Measurements from ENCODE around the gene DAAM1. TPM values are rescaled to one million over a fixed set of nuclear protein-coding genes. Genes with fewer than 3 reads are reported as not detected.

The DAAM1 gene
- total RNA-seq, 2 donors from 2014 or later: 94.0 to 99.4 TPM

- H3K27me3 ChIP-seq (ENCODE audit: control insufficient read depth, insufficient read depth, low read length, poor library complexity, severe bottlenecking): no peaks in the 10 kb centered on the region
- WGBS, 2 experiments (ENCODE audit: insufficient coverage in 1 of 2, insufficient read length in 1 of 2): 73 to 75% methylated on average over 5 to 6 of the region's 6 CpGs
- H3K27me3 Mint-ChIP-seq (ENCODE audit: insufficient read depth): peaks cover 2% of the 10 kb centered on the region
- H3K36me3 Mint-ChIP-seq (ENCODE audit: low read depth): peaks cover 20% of the 10 kb centered on the region
- H3K9me3 ChIP-seq (ENCODE audit: control insufficient read depth, low read length): peaks cover 25% of the 10 kb centered on the region
- no peak overlapping the region for H3K27ac ChIP-seq (ENCODE audit: low read depth, low read length)
- H3K4me3 ChIP-seq (ENCODE audit: low read length): peak overlapping the region; percentile 5
- no peaks in the 10 kb centered on the region for H3K4me1 ChIP-seq (ENCODE audit: control insufficient read depth, insufficient read depth, low read length)
- H3K9me3 Mint-ChIP-seq: peaks cover 79% of the 10 kb centered on the region
- no peak for DNase-seq
- H3K9ac ChIP-seq (ENCODE audit: extremely low read depth, low read length, poor library complexity, severe bottlenecking): no peak overlapping the region
- H3K4me1 Mint-ChIP-seq: no peaks in the 10 kb centered on the region
- no peak overlapping the region for H3K4me3 Mint-ChIP-seq
- H3K27ac Mint-ChIP-seq: no peak overlapping the region
- H3K36me3 ChIP-seq (ENCODE audit: control insufficient read depth, insufficient read depth, low read length): no peaks in the 10 kb centered on the region
- TF ChIP-seq CTCF (conservative IDR thresholded peaks at IDR 0.05): no peak
These were observed 218.2 kb downstream of the DAAM1 start for GRCh38 chr14:59406454-59407245.

- H3K27ac ChIP-seq (ENCODE audit: low read depth, low read length): no peak overlapping the region
- H3K9ac ChIP-seq (ENCODE audit: extremely low read depth, low read length, poor library complexity, severe bottlenecking): no peak overlapping the region
- WGBS, 2 experiments (ENCODE audit: insufficient coverage in 1 of 2, insufficient read length in 1 of 2): 93 to 96% methylated on average over 4 of the region's 4 CpGs
- no peaks in the 10 kb centered on the region for H3K36me3 ChIP-seq (ENCODE audit: control insufficient read depth, insufficient read depth, low read length)
- H3K27ac Mint-ChIP-seq: no peak overlapping the region
- H3K4me1 ChIP-seq (ENCODE audit: control insufficient read depth, insufficient read depth, low read length): no peaks in the 10 kb centered on the region
- no peak for DNase-seq
- H3K27me3 ChIP-seq (ENCODE audit: control insufficient read depth, insufficient read depth, low read length, poor library complexity, severe bottlenecking): no peaks in the 10 kb centered on the region
- H3K36me3 Mint-ChIP-seq (ENCODE audit: low read depth): peaks cover 20% of the 10 kb centered on the region
- H3K9me3 Mint-ChIP-seq: peaks cover 76% of the 10 kb centered on the region
- TF ChIP-seq CTCF (conservative IDR thresholded peaks at IDR 0.05): no peak
- no peak overlapping the region for H3K4me3 Mint-ChIP-seq
- H3K4me1 Mint-ChIP-seq: no peaks in the 10 kb centered on the region
- H3K4me3 ChIP-seq (ENCODE audit: low read length): peak overlapping the region; percentile 5
- peaks cover 2% of the 10 kb centered on the region for H3K27me3 Mint-ChIP-seq (ENCODE audit: insufficient read depth)
- peaks cover 25% of the 10 kb centered on the region for H3K9me3 ChIP-seq (ENCODE audit: control insufficient read depth, low read length)
These were observed 219.0 kb downstream of the DAAM1 start for GRCh38 chr14:59407246-59408010.

GRCh38 chr14:59415836-59416602 is 227.6 kb downstream of the DAAM1 start:
- peaks cover 11% of the 10 kb centered on the region for H3K9me3 Mint-ChIP-seq

More at GRCh38 chr14:59415836-59416602, 227.6 kb downstream of the DAAM1 start:
- H3K9ac ChIP-seq (ENCODE audit: extremely low read depth, low read length, poor library complexity, severe bottlenecking): no peak overlapping the region
- Mint-ChIP-seq H3K36me3 (ENCODE audit: low read depth) (no peaks in the 10 kb centered on the region), H3K27me3 (ENCODE audit: insufficient read depth) (no peaks in the 10 kb centered on the region), H3K4me1 (no peaks in the 10 kb centered on the region), H3K4me3 (no peak overlapping the region), H3K27ac (no peak overlapping the region)
- H3K27me3 ChIP-seq (ENCODE audit: control insufficient read depth, insufficient read depth, low read length, poor library complexity, severe bottlenecking): no peaks in the 10 kb centered on the region
- H3K27ac ChIP-seq (ENCODE audit: low read depth, low read length): no peak overlapping the region
- WGBS, 2 experiments (ENCODE audit: insufficient coverage in 1 of 2, insufficient read length in 1 of 2): 93 to 100% methylated on average over 1 to 4 of the region's 5 CpGs
- H3K4me1 ChIP-seq (ENCODE audit: control insufficient read depth, insufficient read depth, low read length): no peaks in the 10 kb centered on the region
- no peak for TF ChIP-seq CTCF (conservative IDR thresholded peaks at IDR 0.05)
- no peaks in the 10 kb centered on the region for H3K9me3 ChIP-seq (ENCODE audit: control insufficient read depth, low read length)
- H3K4me3 ChIP-seq (ENCODE audit: low read length): no peak overlapping the region
- H3K36me3 ChIP-seq (ENCODE audit: control insufficient read depth, insufficient read depth, low read length): no peaks in the 10 kb centered on the region
- DNase-seq: no peak

All from endodermal cell (in vitro differentiated cells).